ENCODE results near the gene ICA1.
"Not testable (repeated sequence)": the region's sequence is repeated elsewhere in the genome, so short reads cannot be mapped to it uniquely, and the experiment has no call there.

Gene ICA1

GRCh38 chr7:8130663-8131062, 131.3 kb downstream of the ICA1 start:
- DNase-seq (ENCODE audit: low spot score) = no peak

GRCh38 chr7:8129318-8129659, 132.7 kb downstream of the ICA1 start:
- DNase-seq (ENCODE audit: low spot score) = no peak

DNA sequence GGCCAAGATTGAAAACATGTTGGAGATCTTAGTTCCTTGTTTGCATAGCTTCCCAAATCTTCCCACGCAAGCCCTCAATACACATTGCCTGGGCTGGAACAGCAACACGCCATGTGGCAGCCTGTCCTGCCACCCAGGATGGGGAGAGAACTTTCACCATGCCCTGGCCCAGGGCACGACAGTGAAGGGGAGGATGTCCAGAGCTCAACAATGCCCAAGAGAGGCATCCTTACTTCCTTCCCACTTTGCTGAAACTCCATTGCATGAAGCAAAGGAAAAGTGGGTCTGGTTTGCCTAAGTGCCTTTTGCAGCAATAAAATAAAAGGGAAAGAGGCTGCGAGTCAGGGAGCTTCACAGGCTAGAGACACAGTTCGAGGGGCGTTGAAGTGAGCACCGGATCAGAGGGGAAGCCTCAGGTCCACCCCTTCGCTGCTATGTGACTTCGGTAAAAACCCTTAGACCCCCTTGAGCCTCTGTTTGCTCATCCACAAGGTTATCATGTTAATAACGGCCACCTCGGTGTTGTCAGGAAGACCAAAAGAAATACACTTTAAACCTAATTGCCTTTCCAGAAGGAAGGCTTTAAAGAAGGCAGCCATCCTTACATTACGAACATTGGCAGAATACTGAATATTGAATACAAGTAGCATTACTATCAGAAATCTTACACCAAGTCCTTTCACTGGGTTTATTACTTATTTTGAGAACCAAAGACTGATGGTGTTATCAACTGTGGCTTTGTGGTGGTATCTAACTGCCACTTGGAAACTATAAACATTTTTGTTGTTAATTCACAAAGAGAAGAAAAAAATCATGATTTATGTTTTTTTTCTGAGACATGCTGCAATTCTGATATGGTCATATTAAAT, 133.3 kb downstream of the ICA1 start:
- DNase-seq (ENCODE audit: low spot score) = no peak

DNA sequence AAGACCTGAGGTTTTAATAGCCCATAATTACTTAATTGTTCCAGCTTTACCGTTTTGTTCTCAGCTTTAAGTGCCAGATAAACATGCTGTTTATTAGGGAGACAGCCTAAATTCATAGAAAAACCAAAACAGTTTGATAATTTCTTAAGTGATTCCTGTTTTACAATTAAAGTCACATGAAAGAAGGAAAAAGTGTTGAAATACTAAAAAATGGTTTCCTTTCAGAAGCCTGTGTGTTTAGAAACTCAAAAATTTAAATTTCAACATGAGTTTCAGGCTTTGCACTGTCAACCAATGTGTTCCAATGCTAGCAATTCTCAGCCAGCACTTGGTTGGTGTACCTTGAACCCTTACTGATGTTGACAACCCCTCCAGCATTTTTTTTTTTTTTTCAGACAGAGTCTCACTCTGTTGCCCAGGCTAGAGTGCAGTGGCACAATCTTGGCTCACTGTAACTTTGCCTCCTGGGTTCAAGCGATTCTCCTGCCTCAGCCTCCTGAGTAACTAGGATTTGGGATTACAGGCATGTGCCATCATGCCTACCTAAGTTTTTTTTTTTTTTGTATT, 135.3 kb downstream of the ICA1 start:
- no peak for DNase-seq (ENCODE audit: low spot score)

GRCh38 chr7:8125680-8126444, 136.1 kb downstream of the ICA1 start:
- DNase-seq (ENCODE audit: low spot score) = no peak

DNA sequence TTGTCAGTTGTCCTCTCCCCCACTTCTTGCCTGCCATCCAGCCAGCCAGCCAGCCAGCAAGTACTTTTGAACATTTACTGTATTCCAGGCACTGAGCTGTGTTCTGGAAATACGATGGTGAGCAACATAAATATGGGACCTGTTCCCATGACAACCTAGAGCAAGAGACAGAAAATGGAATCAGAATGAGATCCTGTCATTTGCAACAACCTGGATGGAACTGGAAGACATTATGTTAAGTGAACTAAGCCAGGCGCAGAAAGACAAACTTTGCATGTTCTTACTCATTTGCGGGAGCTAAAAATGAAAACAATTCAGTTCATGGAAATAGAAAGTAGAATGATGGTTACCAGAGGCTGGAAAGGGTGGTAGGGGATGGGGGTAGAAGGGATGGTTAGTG, 140.7 kb downstream of the ICA1 start:
- no peak for DNase-seq (ENCODE audit: low spot score)

GRCh38 chr7:8120390-8121058, 141.4 kb downstream of the ICA1 start:
- no peak for DNase-seq (ENCODE audit: low spot score)

DNA sequence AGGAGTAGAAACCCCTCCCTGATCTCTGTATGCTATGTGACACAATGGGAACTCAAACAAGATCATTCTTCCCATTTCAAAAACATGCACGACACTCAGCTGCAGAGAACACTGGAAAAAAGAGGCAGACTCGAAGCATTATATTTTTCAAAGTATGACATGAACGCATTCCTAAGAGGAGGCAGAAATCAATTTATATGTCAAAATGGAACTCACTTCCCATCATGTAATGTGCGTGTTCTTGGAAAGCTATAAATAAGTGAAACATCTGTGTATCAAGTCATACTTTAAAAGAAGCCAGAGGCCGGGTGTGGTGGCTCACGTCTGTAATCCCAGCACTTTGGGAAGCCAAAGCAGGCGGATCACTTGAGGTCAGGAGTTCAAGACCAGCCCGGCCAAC, 142.7 kb downstream of the ICA1 start:
- DNase-seq (ENCODE audit: low spot score) = no peak

- DNase-seq (ENCODE audit: low spot score) = no peak
These were observed 144.8 kb downstream of the ICA1 start for GRCh38 chr7:8117195-8117594.

DNA sequence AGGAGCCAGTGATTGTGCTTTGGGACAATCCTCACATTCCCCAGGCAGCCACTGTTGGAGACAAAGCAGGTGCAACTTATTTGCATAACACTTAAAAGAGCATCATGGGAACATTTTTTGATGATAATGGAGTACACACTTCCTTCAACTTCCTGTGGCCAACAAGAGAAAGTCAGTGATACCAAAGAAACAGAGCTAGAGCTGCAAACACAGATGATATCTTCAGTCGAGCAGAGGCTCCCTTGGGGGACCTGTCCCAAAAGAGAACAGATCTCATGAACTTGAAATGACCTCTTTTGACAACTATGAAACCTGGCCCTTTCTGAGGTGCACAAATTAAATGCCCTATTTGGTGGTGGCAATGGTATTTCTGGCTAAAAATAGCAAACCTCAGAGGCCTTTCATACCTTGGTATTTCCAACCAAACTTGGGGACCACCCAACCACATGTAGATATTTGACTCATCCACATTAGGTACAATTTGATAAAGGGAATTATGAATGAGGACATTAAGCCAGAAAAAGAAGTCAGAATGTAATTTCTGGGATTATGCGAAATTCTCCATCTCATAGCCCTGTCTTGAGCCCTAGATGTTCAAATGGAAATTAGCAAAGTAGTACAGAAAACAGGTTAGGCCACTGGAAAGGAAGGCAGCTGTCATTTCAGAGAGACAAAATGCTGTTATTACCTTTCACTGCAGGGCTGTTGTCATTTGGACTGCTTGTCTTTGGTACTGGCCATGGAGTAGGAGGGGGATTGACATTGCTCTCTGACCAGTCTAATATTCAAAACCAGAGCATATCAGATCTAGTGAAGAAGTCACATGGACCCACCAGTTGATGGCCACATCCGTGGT, 146.2 kb downstream of the ICA1 start:
- no peak for DNase-seq (ENCODE audit: low spot score)

GRCh38 chr7:8114175-8114574, 147.8 kb downstream of the ICA1 start:
- no peak for DNase-seq (ENCODE audit: low spot score)

DNA sequence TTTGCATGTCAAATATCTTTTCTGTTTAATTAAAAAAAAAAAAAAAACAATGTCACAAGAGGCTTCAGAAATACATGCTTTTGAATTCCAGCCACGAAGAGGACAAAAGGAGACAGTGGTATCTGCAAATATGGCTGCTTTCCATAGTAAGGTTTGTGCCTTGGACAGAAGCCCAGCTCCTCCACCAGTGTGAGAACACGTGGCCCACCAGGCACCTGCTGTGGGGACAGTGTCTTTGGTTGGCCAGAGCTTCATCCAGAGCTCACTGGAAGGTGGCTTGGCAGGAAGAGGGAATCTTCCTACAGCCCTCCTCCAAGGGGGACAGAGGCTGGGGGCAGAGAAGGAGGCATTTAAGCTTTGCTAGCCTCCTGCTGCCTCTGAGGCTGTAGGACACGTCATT, 148.8 kb downstream of the ICA1 start:
- no peak for DNase-seq (ENCODE audit: low spot score)

DNA sequence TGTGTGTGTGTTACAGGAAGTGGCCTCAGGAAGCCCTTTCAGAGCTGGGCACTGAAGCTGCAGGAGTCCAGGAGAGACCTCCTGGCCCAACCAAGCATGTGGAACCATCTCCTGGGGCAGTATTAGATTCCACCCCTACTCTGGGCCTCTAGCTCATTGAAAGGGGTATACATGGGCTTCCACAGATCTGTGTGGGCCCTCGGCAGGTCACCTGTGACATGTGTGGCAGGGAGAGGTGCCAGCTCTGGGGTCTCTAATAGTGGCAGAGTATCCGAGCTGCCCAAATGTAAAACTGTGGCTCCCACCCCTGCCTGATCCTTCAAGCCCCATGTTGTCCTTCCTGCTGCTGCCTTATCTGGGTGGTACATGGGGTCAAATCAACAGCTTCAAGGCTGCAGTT, 149.3 kb downstream of the ICA1 start:
- no peak for DNase-seq (ENCODE audit: low spot score)

GRCh38 chr7:8111282-8111960, 150.5 kb downstream of the ICA1 start:
- no peak for DNase-seq (ENCODE audit: low spot score)

DNA sequence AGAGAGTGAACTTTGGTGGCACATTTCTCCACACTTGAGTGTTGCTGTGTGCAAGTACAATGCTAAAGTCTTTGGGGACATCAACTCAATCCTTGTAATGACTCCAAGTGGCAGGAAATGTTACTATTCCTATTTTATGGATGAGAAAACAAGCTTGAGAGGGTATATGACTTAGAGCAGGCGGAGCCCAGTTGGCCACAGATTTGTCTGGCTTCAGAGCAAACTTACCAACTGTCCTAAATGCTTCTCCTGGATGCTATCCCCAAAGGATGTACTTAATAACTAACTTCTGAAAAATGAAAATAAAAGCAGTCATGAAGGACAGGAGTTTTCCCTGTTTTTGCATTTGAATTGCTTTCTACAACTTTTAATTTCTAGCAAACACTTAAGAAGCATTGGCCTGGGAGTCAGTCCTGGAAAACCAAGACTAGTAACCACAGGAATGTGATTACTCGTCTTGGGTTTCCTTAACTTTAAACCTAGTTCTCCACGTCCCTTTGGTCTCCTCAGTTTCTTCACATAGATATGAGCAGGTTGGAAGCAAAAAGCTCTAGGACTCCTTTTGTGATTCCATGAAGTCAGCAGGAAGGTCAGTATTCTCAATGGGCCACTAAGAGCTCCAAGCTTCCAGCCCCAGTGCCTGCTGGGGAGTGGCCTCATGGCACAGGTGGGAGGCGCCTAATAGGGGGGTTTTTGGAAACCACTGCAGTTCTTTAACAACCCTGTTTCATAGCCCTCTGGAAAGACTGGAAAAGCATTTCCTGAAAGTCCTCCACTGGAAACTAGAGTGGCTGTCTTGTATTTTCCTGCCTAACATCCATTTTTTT, 152.6 kb downstream of the ICA1 start:
- no peak for DNase-seq (ENCODE audit: low spot score)

DNA sequence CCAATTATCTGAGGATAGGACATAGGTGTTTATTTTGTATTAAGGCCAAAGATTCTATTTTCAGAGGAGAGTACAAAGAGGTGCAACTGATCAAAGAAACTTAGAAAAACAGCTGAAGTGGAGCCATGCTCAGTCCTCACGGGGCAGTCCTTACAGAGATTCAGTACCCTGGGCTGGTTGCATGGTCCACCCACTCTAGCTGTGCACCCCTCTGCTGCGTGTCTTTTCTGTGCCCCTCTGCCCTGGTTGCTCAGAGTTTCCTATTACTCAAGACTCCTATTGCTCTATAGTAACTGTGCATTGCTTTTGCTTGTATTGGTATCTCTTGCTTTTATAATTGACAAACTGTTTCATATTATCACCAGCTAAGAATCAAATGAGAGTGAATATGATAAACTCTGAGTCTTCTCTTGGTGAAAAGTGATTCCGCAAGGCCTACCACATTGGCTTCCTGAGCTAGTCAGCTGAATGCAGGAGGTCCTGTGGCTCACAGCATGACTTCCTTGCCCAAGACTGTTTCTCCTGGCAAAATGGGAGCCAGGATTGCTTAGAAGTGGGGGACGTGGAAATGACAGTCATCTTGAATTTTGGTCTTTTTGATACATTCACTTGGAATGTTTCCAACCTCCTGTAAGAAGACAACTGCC, 156.4 kb downstream of the ICA1 start:
- no peak for DNase-seq (ENCODE audit: low spot score)

GRCh38 chr7:8103282-8103681, 158.7 kb downstream of the ICA1 start:
- no peak for DNase-seq (ENCODE audit: low spot score)

DNA sequence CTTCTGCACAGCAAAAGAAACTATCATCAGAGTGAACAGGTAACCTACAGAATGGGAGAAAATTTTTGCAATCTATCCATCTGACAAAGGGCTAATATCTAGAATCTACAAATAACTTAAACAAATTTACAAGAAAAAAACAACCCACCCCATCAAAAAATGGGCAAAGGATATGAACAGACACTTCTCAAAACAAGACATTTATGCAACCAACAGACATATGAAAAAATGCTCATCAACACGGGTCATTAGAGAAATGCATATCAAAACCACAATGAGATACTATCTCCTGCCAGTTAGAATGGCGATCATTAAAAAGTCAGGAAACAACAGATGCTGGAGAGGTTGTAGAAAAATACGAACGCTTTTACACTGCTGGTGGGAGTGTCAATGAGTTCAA, 160.7 kb downstream of the ICA1 start:
- not testable (repeated sequence) for DNase-seq (ENCODE audit: low spot score)
